Adipose tissue (tissue), 3 donors: ENCODE measurements around the gene DUSP15. TPM values are rescaled to one million over a fixed set of nuclear protein-coding genes. Genes with fewer than 3 reads are reported as not detected.

Experiments
- H3K27ac ChIP-seq: one replicate; pipeline ENCODE4 v1.5.1; 2013; ENCODE audit warnings: low read depth, low read length
- WGBS, 3 donors: extraction: QIAGEN DNeasy Blood & Tissue Kit; methylation state at CpG; one replicate each; pipeline ENCODE4 v1.1.7; 2013; 5-methylcytosine and 5-hydroxymethylcytosine counted together
- polyA plus RNA-seq, 3 donors: library from polyadenylated mRNA; stranded (reverse); fragments of 200-250 nt; gene quantifications; one replicate each; pipeline ENCODE4 v1.2.3, GENCODE V29; 2013
- donor health status: healthy with polysubstance abuse.
- donor health status: Bipolar disorder and iron deficiency.
- donor health status: healthy.

The DUSP15 gene
- polyA plus RNA-seq, 3 donors = 1.1 to 1.5 (median 1.5) TPM

GRCh38 chr20:31845300-31845863 is 24.9 kb downstream of the DUSP15 start, which contains the start of gene FOXS1:
TSS of gene FOXS1 (minus strand) at chr20:31845604. CDS start at chr20:31845542, 62 bp downstream.
- no peak within 1 kb of the TSS for H3K27ac ChIP-seq
- 55 to 72% (median 66%) methylated on average over 21 of the region's 21 CpGs for WGBS, 3 donors

- no peak overlapping the region for H3K27ac ChIP-seq
- 78 to 91% (median 87%) methylated on average over 28 of the region's 28 CpGs for WGBS, 3 donors
Measured at GRCh38 chr20:31844737-31845299, 25.5 kb downstream of the DUSP15 start.

- no peak overlapping the region for H3K27ac ChIP-seq
- WGBS, 3 donors = 78 to 88% (median 80%) methylated on average over 5 of the region's 5 CpGs
Measured at GRCh38 chr20:31843881-31844280, 26.4 kb downstream of the DUSP15 start.

GRCh38 chr20:31843288-31843687 is 27.0 kb downstream of the DUSP15 start:
- WGBS, 3 donors = 62 to 72% (median 64%) methylated on average over 6 of the region's 6 CpGs
- H3K27ac ChIP-seq = no peak overlapping the region

- H3K27ac ChIP-seq = no peak overlapping the region
- WGBS, 3 donors = 46 to 67% (median 48%) methylated on average over 12 of the region's 12 CpGs
Measured at GRCh38 chr20:31842471-31843157, 27.7 kb downstream of the DUSP15 start.

GRCh38 chr20:31841928-31842327 is 28.4 kb downstream of the DUSP15 start:
- 51 to 63% (median 61%) methylated on average over 8 of the region's 8 CpGs for WGBS, 3 donors
- no peak overlapping the region for H3K27ac ChIP-seq

- WGBS, 3 donors = 69 to 75% (median 73%) methylated on average over 14 to 15 of the region's 15 CpGs
- no peak overlapping the region for H3K27ac ChIP-seq
Measured at GRCh38 chr20:31840906-31841816, 29.2 kb downstream of the DUSP15 start.

- no peak overlapping the region for H3K27ac ChIP-seq
- WGBS, 3 donors = 63 to 68% (median 67%) methylated on average over 5 of the region's 5 CpGs
Measured at GRCh38 chr20:31839782-31840487, 30.4 kb downstream of the DUSP15 start.

GRCh38 chr20:31838646-31839292 is 31.6 kb downstream of the DUSP15 start:
- 53 to 72% (median 55%) methylated on average over 9 of the region's 9 CpGs for WGBS, 3 donors
- H3K27ac ChIP-seq = no peak overlapping the region

- H3K27ac ChIP-seq = no peak overlapping the region
- WGBS, 3 donors = 39 to 65% (median 43%) methylated on average over 3 of the region's 3 CpGs
Measured at GRCh38 chr20:31837896-31838397, 32.4 kb downstream of the DUSP15 start.

- no peak overlapping the region for H3K27ac ChIP-seq
- 73 to 82% (median 82%) methylated on average over 5 of the region's 5 CpGs for WGBS, 3 donors
Measured at GRCh38 chr20:31836853-31837608, 33.3 kb downstream of the DUSP15 start.

- H3K27ac ChIP-seq = no peak overlapping the region
- 22 to 64% (median 23%) methylated on average over 14 of the region's 14 CpGs for WGBS, 3 donors
Measured at GRCh38 chr20:31835977-31836852, 34.1 kb downstream of the DUSP15 start.

- WGBS, 3 donors = 70 to 86% (median 82%) methylated on average over 9 of the region's 9 CpGs
- no peak overlapping the region for H3K27ac ChIP-seq
Measured at GRCh38 chr20:31835554-31835953, 34.8 kb downstream of the DUSP15 start.

GRCh38 chr20:31833931-31834521 is 36.3 kb downstream of the DUSP15 start:
- no peak overlapping the region for H3K27ac ChIP-seq
- 67 to 78% (median 68%) methylated on average over 20 of the region's 20 CpGs for WGBS, 3 donors

GRCh38 chr20:31833130-31833930 is 37.0 kb downstream of the DUSP15 start:
- WGBS, 3 donors = 61 to 64% (median 61%) methylated on average over 14 of the region's 14 CpGs
- H3K27ac ChIP-seq = no peak overlapping the region
